GM12864 (cell line): Measurements from ENCODE around the gene UBR7.
"Not testable (repeated sequence)": the region's sequence is repeated elsewhere in the genome, so short reads cannot be mapped to it uniquely, and the experiment has no call there.

ENCODE experiments used
- DNase-seq: peaks from one replicate; pipeline ENCODE4 v3.0.0-alpha.2; 2011; ENCODE audit warnings: low read depth
- H3K4me3 ChIP-seq: 2 replicates; pipeline ENCODE4 v1.5.1; 2011; ENCODE audit warnings: mild to moderate bottlenecking, low read depth, low read length, control low read depth
- CTCF ChIP-seq: IDR thresholded peaks from 2 replicates; pipeline ENCODE4 v1.5.1; 2011; ENCODE audit warnings: low read depth, mild to moderate bottlenecking, moderate library complexity, low read length, control low read depth, inconsistent platforms; ENCODE audit errors: missing control alignments

UBR7 gene

GRCh38 chr14:93230539-93230938, 23.5 kb downstream of the UBR7 start:
- TF ChIP-seq CTCF = no peak
- H3K4me3 ChIP-seq = no peak overlapping the region
- DNase-seq = no peak

GRCh38 chr14:93231129-93231979, 24.3 kb downstream of the UBR7 start:
- no peak for DNase-seq
- H3K4me3 ChIP-seq = no peak overlapping the region
- TF ChIP-seq CTCF = no peak

GRCh38 chr14:93232159-93232558, 25.1 kb downstream of the UBR7 start:
- TF ChIP-seq CTCF = no peak
- no peak for DNase-seq
- H3K4me3 ChIP-seq = no peak overlapping the region

GRCh38 chr14:93233078-93233477, 26.0 kb downstream of the UBR7 start:
- not testable (repeated sequence) for DNase-seq, H3K4me3 ChIP-seq

- no peak overlapping the region for H3K4me3 ChIP-seq
- no peak for TF ChIP-seq CTCF
- no peak for DNase-seq
Measured at GRCh38 chr14:93234798-93235197, 27.7 kb downstream of the UBR7 start.

GRCh38 chr14:93239869-93240677, 33.0 kb downstream of the UBR7 start:
- TF ChIP-seq CTCF = no peak

GRCh38 chr14:93240678-93241000, 33.6 kb downstream of the UBR7 start:
- no peak for TF ChIP-seq CTCF
- H3K4me3 ChIP-seq = no peak overlapping the region
- DNase-seq = no peak

More at GRCh38 chr14:93239869-93240677, 33.0 kb downstream of the UBR7 start:
- H3K4me3 ChIP-seq = no peak overlapping the region
- no peak for DNase-seq
